ENCODE data around the gene NRIP1. TPM values are rescaled to one million over a fixed set of nuclear protein-coding genes. Genes with fewer than 3 reads are reported as not detected.

NRIP1 gene
- polyA plus RNA-seq, 1 donor from 2014 or later = 48.4 TPM

DNA sequence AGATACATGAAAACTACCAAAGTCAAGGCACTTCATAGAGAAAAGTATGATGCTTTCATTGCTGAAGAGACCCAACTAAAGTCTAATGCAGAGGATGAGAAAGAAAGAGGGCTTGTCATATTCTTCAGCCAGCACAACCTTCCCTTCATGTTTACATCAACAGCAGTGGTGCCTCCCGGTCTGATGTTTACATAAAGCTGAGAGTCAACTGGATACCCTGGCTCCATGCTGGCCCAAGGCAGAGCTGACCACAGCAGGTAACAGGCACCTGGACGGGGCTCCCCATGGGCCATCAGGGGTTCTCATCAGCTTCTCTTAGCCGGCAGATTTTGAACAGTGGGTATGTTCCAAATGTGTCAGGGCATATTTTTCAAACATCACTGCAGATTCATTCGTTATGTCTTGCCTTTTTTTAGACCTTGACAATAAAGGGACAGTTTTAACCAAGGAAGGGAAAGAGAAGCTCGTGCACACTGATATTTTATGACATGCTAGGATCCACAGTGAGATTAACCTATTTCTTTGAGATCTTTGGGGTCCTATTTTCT, 117.1 kb downstream of the NRIP1 start:
- no peaks in the 10 kb centered on the region for H3F3A ChIP-seq (ENCODE audit: insufficient read depth, low read length, poor library complexity, severe bottlenecking)
- no peaks in the 10 kb centered on the region for H4K20me1 ChIP-seq (ENCODE audit: insufficient read depth)
- TF ChIP-seq SMC3 (conservative IDR thresholded peaks at IDR 0.05; ENCODE audit: poor library complexity) (no peak), EZH2 (IDR thresholded peaks at IDR 0.05; ENCODE audit: borderline replicate concordance, insufficient read depth, low read length, poor library complexity, severe bottlenecking) (no peak), CTCF (IDR thresholded peaks at IDR 0.05; ENCODE audit: poor library complexity, severe bottlenecking) (no peak), RAD21 (conservative IDR thresholded peaks at IDR 0.05) (no peak), POLR2AphosphoS5 (IDR thresholded peaks at IDR 0.05) (no peak), MXI1 (conservative IDR thresholded peaks at IDR 0.05; ENCODE audit: poor library complexity, severe bottlenecking) (no peak), EP300 (conservative IDR thresholded peaks at IDR 0.05; ENCODE audit: poor library complexity, severe bottlenecking) (no peak)
- TF ChIP-seq, protein P1, sequence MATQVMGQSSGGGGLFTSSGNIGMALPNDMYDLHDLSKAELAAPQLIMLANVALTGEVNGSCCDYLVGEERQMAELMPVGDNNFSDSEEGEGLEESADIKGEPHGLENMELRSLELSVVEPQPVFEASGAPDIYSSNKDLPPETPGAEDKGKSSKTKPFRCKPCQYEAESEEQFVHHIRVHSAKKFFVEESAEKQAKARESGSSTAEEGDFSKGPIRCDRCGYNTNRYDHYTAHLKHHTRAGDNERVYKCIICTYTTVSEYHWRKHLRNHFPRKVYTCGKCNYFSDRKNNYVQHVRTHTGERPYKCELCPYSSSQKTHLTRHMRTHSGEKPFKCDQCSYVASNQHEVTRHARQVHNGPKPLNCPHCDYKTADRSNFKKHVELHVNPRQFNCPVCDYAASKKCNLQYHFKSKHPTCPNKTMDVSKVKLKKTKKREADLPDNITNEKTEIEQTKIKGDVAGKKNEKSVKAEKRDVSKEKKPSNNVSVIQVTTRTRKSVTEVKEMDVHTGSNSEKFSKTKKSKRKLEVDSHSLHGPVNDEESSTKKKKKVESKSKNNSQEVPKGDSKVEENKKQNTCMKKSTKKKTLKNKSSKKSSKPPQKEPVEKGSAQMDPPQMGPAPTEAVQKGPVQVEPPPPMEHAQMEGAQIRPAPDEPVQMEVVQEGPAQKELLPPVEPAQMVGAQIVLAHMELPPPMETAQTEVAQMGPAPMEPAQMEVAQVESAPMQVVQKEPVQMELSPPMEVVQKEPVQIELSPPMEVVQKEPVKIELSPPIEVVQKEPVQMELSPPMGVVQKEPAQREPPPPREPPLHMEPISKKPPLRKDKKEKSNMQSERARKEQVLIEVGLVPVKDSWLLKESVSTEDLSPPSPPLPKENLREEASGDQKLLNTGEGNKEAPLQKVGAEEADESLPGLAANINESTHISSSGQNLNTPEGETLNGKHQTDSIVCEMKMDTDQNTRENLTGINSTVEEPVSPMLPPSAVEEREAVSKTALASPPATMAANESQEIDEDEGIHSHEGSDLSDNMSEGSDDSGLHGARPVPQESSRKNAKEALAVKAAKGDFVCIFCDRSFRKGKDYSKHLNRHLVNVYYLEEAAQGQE (IDR thresholded peaks at IDR 0.05; ENCODE audit: borderline replicate concordance) = no peak
- H2AFZ ChIP-seq (ENCODE audit: low read depth, low read length) = no peak overlapping the region
- no peaks in the 10 kb centered on the region for H3K9me3 ChIP-seq (ENCODE audit: low read length)
- H3K36me3 ChIP-seq (ENCODE audit: insufficient read depth, low read length) = no peaks in the 10 kb centered on the region
- H3K27me3 ChIP-seq (ENCODE audit: insufficient read depth, low read depth, low read length) = no peaks in the 10 kb centered on the region
- H3K4me2 ChIP-seq (ENCODE audit: low read length) = no peak overlapping the region
- H3K27ac ChIP-seq (ENCODE audit: low read length) = no peak overlapping the region
- no peaks in the 10 kb centered on the region for H3K79me2 ChIP-seq (replicated peaks; ENCODE audit: insufficient read depth, low read length)
- H3K9me2 ChIP-seq (ENCODE audit: insufficient read depth, low read length) = no peaks in the 10 kb centered on the region
- H3K4me3 ChIP-seq (ENCODE audit: low read length) = no peak overlapping the region
- no peak overlapping the region for H3K9ac ChIP-seq (ENCODE audit: low read length)

GRCh38 chr21:14945176-14945575, 119.6 kb downstream of the NRIP1 start:
- Histone ChIP-seq H3K27ac (ENCODE audit: low read length) (no peak overlapping the region), H3K4me2 (ENCODE audit: low read length) (no peak overlapping the region), H3K36me3 (ENCODE audit: insufficient read depth, low read length) (no peaks in the 10 kb centered on the region), H2AFZ (ENCODE audit: low read depth, low read length) (no peak overlapping the region), H3K79me2 (replicated peaks; ENCODE audit: insufficient read depth, low read length) (no peaks in the 10 kb centered on the region), H3K9me2 (ENCODE audit: insufficient read depth, low read length) (no peaks in the 10 kb centered on the region), H3F3A (ENCODE audit: insufficient read depth, low read length, poor library complexity, severe bottlenecking) (no peaks in the 10 kb centered on the region), H3K9me3 (ENCODE audit: low read length) (no peaks in the 10 kb centered on the region), H3K27me3 (ENCODE audit: insufficient read depth, low read depth, low read length) (no peaks in the 10 kb centered on the region), H3K9ac (ENCODE audit: low read length) (no peak overlapping the region), H3K4me3 (ENCODE audit: low read length) (no peak overlapping the region), H4K20me1 (ENCODE audit: insufficient read depth) (no peaks in the 10 kb centered on the region)
- TF ChIP-seq CTCF (IDR thresholded peaks at IDR 0.05; ENCODE audit: poor library complexity, severe bottlenecking) (no peak), RAD21 (conservative IDR thresholded peaks at IDR 0.05) (no peak), POLR2AphosphoS5 (IDR thresholded peaks at IDR 0.05) (no peak), EP300 (conservative IDR thresholded peaks at IDR 0.05; ENCODE audit: poor library complexity, severe bottlenecking) (no peak), MXI1 (conservative IDR thresholded peaks at IDR 0.05; ENCODE audit: poor library complexity, severe bottlenecking) (no peak), EZH2 (IDR thresholded peaks at IDR 0.05; ENCODE audit: borderline replicate concordance, insufficient read depth, low read length, poor library complexity, severe bottlenecking) (no peak), TAF1 (IDR thresholded peaks at IDR 0.05; ENCODE audit: low read depth) (no peak), SMC3 (conservative IDR thresholded peaks at IDR 0.05; ENCODE audit: poor library complexity) (no peak)
- TF ChIP-seq, protein P1 (IDR thresholded peaks at IDR 0.05; ENCODE audit: borderline replicate concordance) = no peak

Measured in neural cell (in vitro differentiated cells).